GM23338 (cell line): ENCODE results near the gene VGLL4. TPM values are rescaled to one million over a fixed set of nuclear protein-coding genes. Genes with fewer than 3 reads are reported as not detected.

Experiments used
- ATAC-seq: fragments of 200-7000 bp; cut with Tn5 transposase; 3 replicates; pipeline ENCODE4 v1.9.1; 2020
- DNase-seq: peaks from one replicate; pipeline ENCODE4 v3.0.0-alpha.2; 2015; ENCODE audit warnings: low spot score
- H2AFZ ChIP-seq: fragments of 200-600 bp; sonication (generic); 2 replicates; pipeline ENCODE4 v1.8.0; 2016; ENCODE audit warnings: antibody characterized with exemption, mild to moderate bottlenecking, moderate library complexity
- H3F3A ChIP-seq: fragments of 200-600 bp; sonication (generic); replicated peaks from 2 replicates; pipeline ENCODE4 v1.8.0; 2017; ENCODE audit warnings: antibody characterized with exemption, mixed run types, low read depth
- H3K27ac ChIP-seq: fragments of 200-600 bp; sonication (generic); 2 replicates; pipeline ENCODE4 v1.6.1; 2016; ENCODE audit warnings: low read depth
- H3K27me3 ChIP-seq: fragments of 200-600 bp; sonication (generic); 2 replicates; pipeline ENCODE4 v1.8.0; 2016; ENCODE audit warnings: mild to moderate bottlenecking, mixed run types, moderate library complexity; ENCODE audit not compliant: insufficient read depth
- H3K36me3 ChIP-seq: fragments of 200-600 bp; sonication (generic); 2 replicates; pipeline ENCODE4 v1.8.0; 2016; ENCODE audit warnings: mild to moderate bottlenecking; ENCODE audit not compliant: insufficient read depth
- H3K4me1 ChIP-seq: fragments of 200-600 bp; sonication (generic); 2 replicates; pipeline ENCODE4 v1.8.0; 2016; ENCODE audit warnings: mild to moderate bottlenecking, moderate library complexity; ENCODE audit not compliant: insufficient read depth
- H3K4me2 ChIP-seq: fragments of 200-600 bp; sonication (generic); 2 replicates; pipeline ENCODE4 v1.7.1; 2017; ENCODE audit warnings: mixed run types
- H3K4me3 ChIP-seq: fragments of 200-600 bp; sonication (generic); 2 replicates; pipeline ENCODE4 v1.6.1; 2016; ENCODE audit warnings: mixed run types
- H3K79me2 ChIP-seq: fragments of 200-600 bp; sonication (generic); replicated peaks from 2 replicates; pipeline ENCODE4 v1.8.0; 2017; ENCODE audit warnings: mild to moderate bottlenecking; ENCODE audit not compliant: insufficient read depth
- H3K9me2 ChIP-seq: fragments of 200-600 bp; sonication (generic); 2 replicates; pipeline ENCODE4 v1.8.0; 2017; ENCODE audit not compliant: insufficient read depth
- H4K20me1 ChIP-seq: fragments of 200-600 bp; sonication (generic); replicated peaks from 2 replicates; pipeline ENCODE4 v1.8.0; 2017; ENCODE audit warnings: mild to moderate bottlenecking; ENCODE audit not compliant: insufficient read depth
- H3K27ac Mint-ChIP-seq: 2 replicates; pipeline ENCODE4 v1.8.0; 2020; ENCODE audit warnings: inconsistent platforms, mild to moderate bottlenecking, moderate library complexity, mixed read lengths
- H3K27me3 Mint-ChIP-seq: 3 replicates; pipeline ENCODE4 v1.8.0; 2022; ENCODE audit warnings: low read depth, mild to moderate bottlenecking, moderate library complexity, mixed read lengths, inconsistent platforms; ENCODE audit not compliant: insufficient read depth, poor library complexity
- H3K36me3 Mint-ChIP-seq: 3 replicates; pipeline ENCODE4 v1.8.0; 2021; ENCODE audit warnings: low read depth, mild to moderate bottlenecking, inconsistent platforms, moderate library complexity, mixed read lengths
- H3K4me1 Mint-ChIP-seq: 3 replicates; pipeline ENCODE4 v1.8.0; 2020; ENCODE audit warnings: mild to moderate bottlenecking, inconsistent platforms, mixed read lengths
- H3K4me3 Mint-ChIP-seq: 3 replicates; pipeline ENCODE4 v1.8.0; 2021; ENCODE audit warnings: moderate library complexity, mild to moderate bottlenecking, inconsistent platforms, mixed read lengths
- H3K9me3 Mint-ChIP-seq: 3 replicates; pipeline ENCODE4 v1.8.0; 2020; ENCODE audit warnings: moderate library complexity, mild to moderate bottlenecking, inconsistent platforms, mixed read lengths
- CREB1 ChIP-seq: fragments of 250-450 bp; sonication (Bioruptor Pico); IDR thresholded peaks from 2 replicates; pipeline ENCODE4 v1.5.0; 2020; ENCODE audit warnings: low read depth, mild to moderate bottlenecking, moderate library complexity
- CTCF ChIP-seq, 2 experiments: fragments of 200-600 bp in 1 of 2; sonication (generic) in 1 of 2; conservative IDR thresholded peaks; 2 replicates each; pipeline versions ENCODE4 v1.5.1 to v1.6.1; 2016 to 2017; ENCODE audit warnings: antibody characterized with exemption in 2 of 2, low read depth in 2 of 2, mild to moderate bottlenecking in 2 of 2, moderate library complexity in 1 of 2
- EZH2 ChIP-seq: fragments of 200-600 bp; sonication (generic); IDR thresholded peaks from one replicate; pipeline ENCODE4 v1.8.0; 2017; ENCODE audit warnings: antibody characterized with exemption, mild to moderate bottlenecking, low read depth; ENCODE audit not compliant: unreplicated experiment
- EZH2phosphoT487 ChIP-seq: fragments of 200-600 bp; sonication (generic); IDR thresholded peaks from one replicate; pipeline ENCODE4 v1.8.1; 2018; ENCODE audit warnings: antibody characterized with exemption; ENCODE audit not compliant: unreplicated experiment
- JUNB ChIP-seq: IDR thresholded peaks from one replicate; pipeline ENCODE4 v1.6.1; 2016; ENCODE audit warnings: antibody characterized with exemption; ENCODE audit not compliant: unreplicated experiment
- NANOG ChIP-seq: IDR thresholded peaks from 2 replicates; pipeline ENCODE4 v1.6.1; 2016; ENCODE audit warnings: antibody characterized with exemption, borderline replicate concordance
- POLR2AphosphoS5 ChIP-seq: IDR thresholded peaks from 2 replicates; pipeline ENCODE4 v1.6.1; 2016; ENCODE audit warnings: antibody characterized with exemption, low read depth
- STAT1 ChIP-seq: IDR thresholded peaks from one replicate; pipeline ENCODE4 v1.6.1; 2016; ENCODE audit warnings: antibody characterized with exemption; ENCODE audit not compliant: unreplicated experiment
- ZNF114 ChIP-seq: fragments of 250-450 bp; sonication (Bioruptor Pico); IDR thresholded peaks from 2 replicates; pipeline ENCODE4 v1.5.0; 2020; ENCODE audit warnings: mild to moderate bottlenecking, moderate library complexity
- ZNF331 ChIP-seq: fragments of 250-450 bp; sonication (Bioruptor Pico); IDR thresholded peaks from 2 replicates; pipeline ENCODE4 v1.5.0; 2020; ENCODE audit warnings: low read depth, mild to moderate bottlenecking, moderate library complexity
- ZNF462 ChIP-seq: fragments of 250-450 bp; sonication (Bioruptor Pico); IDR thresholded peaks from 2 replicates; pipeline ENCODE4 v1.5.0; 2020; ENCODE audit warnings: mild to moderate bottlenecking, moderate library complexity
- polyA plus RNA-seq: library from polyadenylated mRNA; unstranded; fragments of >200 nt; fragmentation: Nextera tagmentation; extraction: Ambion mirVana; gene quantifications from 2 replicates; pipeline ENCODE4 v1.2.1, GENCODE V29; 2016
- total RNA-seq: library from RNA; depleted of rRNA; stranded (reverse); fragments of >200 nt; shearing (Covaris generic); gene quantifications from 2 replicates; pipeline ENCODE4 v1.2.3, GENCODE V29; 2014
- TF ChIP-seq, protein P1 (sequence below): IDR thresholded peaks from 2 replicates; pipeline ENCODE4 v1.6.1; 2016; ENCODE audit warnings: antibody characterized with exemption
- TF ChIP-seq, protein P2 (sequence below): IDR thresholded peaks from one replicate; pipeline ENCODE4 v1.6.1; 2018; ENCODE audit warnings: antibody characterized with exemption; ENCODE audit not compliant: unreplicated experiment

The VGLL4 gene
- total and polyA plus RNA-seq, 2 experiments from 2014 or later: 20.8 to 45.9 TPM

- Histone ChIP-seq H3K27ac (no peak overlapping the region), H3K4me3 (no peak overlapping the region), H3K4me1 (no peaks in the 10 kb centered on the region), H3F3A (no peaks in the 10 kb centered on the region), H2AFZ (no peak overlapping the region), H3K36me3 (no peaks in the 10 kb centered on the region), H3K4me2 (no peak overlapping the region), H3K79me2 (no peaks in the 10 kb centered on the region), H3K27me3 (no peaks in the 10 kb centered on the region), H3K9me2 (no peaks in the 10 kb centered on the region), H4K20me1 (no peaks in the 10 kb centered on the region)
- Mint-ChIP-seq H3K27me3 (peaks cover 12% of the 10 kb centered on the region), H3K36me3 (no peaks in the 10 kb centered on the region), H3K9me3 (no peaks in the 10 kb centered on the region), H3K27ac (no peak overlapping the region), H3K4me3 (no peak overlapping the region), H3K4me1 (no peaks in the 10 kb centered on the region; the same call in 2 of the 3 replicates)
- no peak for TF ChIP-seq NANOG
- no peak for TF ChIP-seq CREB1
- no peak for TF ChIP-seq JUNB
- TF ChIP-seq EZH2phosphoT487: no peak
- TF ChIP-seq EZH2: no peak
- no peak for TF ChIP-seq ZNF331 (CRISPR knock-in tag)
- TF ChIP-seq, protein P1, sequence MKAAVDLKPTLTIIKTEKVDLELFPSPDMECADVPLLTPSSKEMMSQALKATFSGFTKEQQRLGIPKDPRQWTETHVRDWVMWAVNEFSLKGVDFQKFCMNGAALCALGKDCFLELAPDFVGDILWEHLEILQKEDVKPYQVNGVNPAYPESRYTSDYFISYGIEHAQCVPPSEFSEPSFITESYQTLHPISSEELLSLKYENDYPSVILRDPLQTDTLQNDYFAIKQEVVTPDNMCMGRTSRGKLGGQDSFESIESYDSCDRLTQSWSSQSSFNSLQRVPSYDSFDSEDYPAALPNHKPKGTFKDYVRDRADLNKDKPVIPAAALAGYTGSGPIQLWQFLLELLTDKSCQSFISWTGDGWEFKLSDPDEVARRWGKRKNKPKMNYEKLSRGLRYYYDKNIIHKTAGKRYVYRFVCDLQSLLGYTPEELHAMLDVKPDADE: no peak
- TF ChIP-seq, protein P2, sequence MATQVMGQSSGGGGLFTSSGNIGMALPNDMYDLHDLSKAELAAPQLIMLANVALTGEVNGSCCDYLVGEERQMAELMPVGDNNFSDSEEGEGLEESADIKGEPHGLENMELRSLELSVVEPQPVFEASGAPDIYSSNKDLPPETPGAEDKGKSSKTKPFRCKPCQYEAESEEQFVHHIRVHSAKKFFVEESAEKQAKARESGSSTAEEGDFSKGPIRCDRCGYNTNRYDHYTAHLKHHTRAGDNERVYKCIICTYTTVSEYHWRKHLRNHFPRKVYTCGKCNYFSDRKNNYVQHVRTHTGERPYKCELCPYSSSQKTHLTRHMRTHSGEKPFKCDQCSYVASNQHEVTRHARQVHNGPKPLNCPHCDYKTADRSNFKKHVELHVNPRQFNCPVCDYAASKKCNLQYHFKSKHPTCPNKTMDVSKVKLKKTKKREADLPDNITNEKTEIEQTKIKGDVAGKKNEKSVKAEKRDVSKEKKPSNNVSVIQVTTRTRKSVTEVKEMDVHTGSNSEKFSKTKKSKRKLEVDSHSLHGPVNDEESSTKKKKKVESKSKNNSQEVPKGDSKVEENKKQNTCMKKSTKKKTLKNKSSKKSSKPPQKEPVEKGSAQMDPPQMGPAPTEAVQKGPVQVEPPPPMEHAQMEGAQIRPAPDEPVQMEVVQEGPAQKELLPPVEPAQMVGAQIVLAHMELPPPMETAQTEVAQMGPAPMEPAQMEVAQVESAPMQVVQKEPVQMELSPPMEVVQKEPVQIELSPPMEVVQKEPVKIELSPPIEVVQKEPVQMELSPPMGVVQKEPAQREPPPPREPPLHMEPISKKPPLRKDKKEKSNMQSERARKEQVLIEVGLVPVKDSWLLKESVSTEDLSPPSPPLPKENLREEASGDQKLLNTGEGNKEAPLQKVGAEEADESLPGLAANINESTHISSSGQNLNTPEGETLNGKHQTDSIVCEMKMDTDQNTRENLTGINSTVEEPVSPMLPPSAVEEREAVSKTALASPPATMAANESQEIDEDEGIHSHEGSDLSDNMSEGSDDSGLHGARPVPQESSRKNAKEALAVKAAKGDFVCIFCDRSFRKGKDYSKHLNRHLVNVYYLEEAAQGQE: no peak
- TF ChIP-seq CTCF (conservative IDR thresholded peaks at IDR 0.05; ENCODE audit: low read depth in 2 of 2): no peak
- no peak for TF ChIP-seq ZNF462 (CRISPR knock-in tag)
- TF ChIP-seq POLR2AphosphoS5: no peak
- TF ChIP-seq ZNF114 (CRISPR knock-in tag): no peak
- no peak for TF ChIP-seq STAT1
- ATAC-seq: peak; percentile 19
- DNase-seq: no peak
Measured at GRCh38 chr3:11534793-11535101, 109.0 kb downstream of the VGLL4 start.
